ES-I3 (cell line): ENCODE measurements around the gene COL1A1.

Experiments used
- H3K36me3 ChIP-seq: 2 replicates; pipeline ENCODE4 v1.6.1; 2013; ENCODE audit warnings: mild to moderate bottlenecking, low read length, control low read depth, moderate library complexity; ENCODE audit not compliant: insufficient read depth
- H3K4me1 ChIP-seq: 2 replicates; pipeline ENCODE4 v1.6.1; 2013; ENCODE audit warnings: mild to moderate bottlenecking, control low read depth, low read length; ENCODE audit not compliant: insufficient read depth
- H3K9ac ChIP-seq: 2 replicates; pipeline ENCODE4 v1.6.1; 2013; ENCODE audit warnings: low read depth, mild to moderate bottlenecking, low read length, moderate library complexity
- H3K9me3 ChIP-seq: 2 replicates; pipeline ENCODE4 v1.6.1; 2013; ENCODE audit warnings: mild to moderate bottlenecking, low read length, moderate library complexity; ENCODE audit not compliant: control insufficient read depth, insufficient read depth

The COL1A1 gene

GRCh38 chr17:50219939-50220465, 18.6 kb upstream of the COL1A1 start:
- Histone ChIP-seq H3K9me3 (peaks cover 3% of the 10 kb centered on the region; the same call in 1 of the 2 replicates), H3K4me1 (peaks cover 30% of the 10 kb centered on the region), H3K36me3 (no peaks in the 10 kb centered on the region), H3K9ac (0 out of 2 replicates have a peak overlapping the region, but pooled peaks have one; percentile 0)

GRCh38 chr17:50219342-50219741, 17.9 kb upstream of the COL1A1 start:
- Histone ChIP-seq H3K4me1 (peaks cover 30% of the 10 kb centered on the region), H3K9ac (0 out of 2 replicates have a peak overlapping the region, but pooled peaks have one; percentile 0)

GRCh38 chr17:50218771-50219315, 17.4 kb upstream of the COL1A1 start:
- Histone ChIP-seq H3K4me1 (peaks cover 30% of the 10 kb centered on the region), H3K9me3 (no peaks in the 10 kb centered on the region), H3K36me3 (no peaks in the 10 kb centered on the region)

More at GRCh38 chr17:50219342-50219741, 17.9 kb upstream of the COL1A1 start:
- H3K9me3 ChIP-seq, result no peaks in the 10 kb centered on the region
- H3K36me3 ChIP-seq, result no peaks in the 10 kb centered on the region

GRCh38 chr17:50218071-50218759, 16.8 kb upstream of the COL1A1 start:
- Histone ChIP-seq H3K4me1 (peaks cover 35% of the 10 kb centered on the region), H3K36me3 (no peaks in the 10 kb centered on the region), H3K9me3 (no peaks in the 10 kb centered on the region), H3K9ac (no peak overlapping the region)

More at GRCh38 chr17:50218771-50219315, 17.4 kb upstream of the COL1A1 start:
- H3K9ac ChIP-seq, result no peak overlapping the region

GRCh38 chr17:50217591-50217990, 16.2 kb upstream of the COL1A1 start:
- Histone ChIP-seq H3K9ac (no peak overlapping the region), H3K36me3 (no peaks in the 10 kb centered on the region), H3K4me1 (peaks cover 38% of the 10 kb centered on the region), H3K9me3 (no peaks in the 10 kb centered on the region)

GRCh38 chr17:50214976-50215760, 13.7 kb upstream of the COL1A1 start:
- H3K9me3 ChIP-seq, result no peaks in the 10 kb centered on the region
- H3K9ac ChIP-seq, result no peak overlapping the region
- peaks cover 45% of the 10 kb centered on the region for H3K4me1 ChIP-seq
- H3K36me3 ChIP-seq, result no peaks in the 10 kb centered on the region

GRCh38 chr17:50213026-50214022, 11.9 kb upstream of the COL1A1 start:
- H3K4me1 ChIP-seq, result peaks cover 45% of the 10 kb centered on the region
- H3K9ac ChIP-seq, result no peak overlapping the region
- no peaks in the 10 kb centered on the region for H3K9me3 ChIP-seq
- no peaks in the 10 kb centered on the region for H3K36me3 ChIP-seq

- Histone ChIP-seq H3K36me3 (no peaks in the 10 kb centered on the region), H3K9ac (peak overlapping the region; percentile 14; the same call in 1 of the 2 replicates), H3K9me3 (no peaks in the 10 kb centered on the region), H3K4me1 (peaks cover 55% of the 10 kb centered on the region)
These were observed 10.9 kb upstream of the COL1A1 start for GRCh38 chr17:50212121-50212843.

GRCh38 chr17:50211249-50212120, 10.1 kb upstream of the COL1A1 start:
- Histone ChIP-seq H3K9ac (peak overlapping the region; percentile 26; the same call in 1 of the 2 replicates), H3K4me1 (peaks cover 57% of the 10 kb centered on the region), H3K36me3 (no peaks in the 10 kb centered on the region), H3K9me3 (no peaks in the 10 kb centered on the region)

- Histone ChIP-seq H3K4me1 (peaks cover 63% of the 10 kb centered on the region), H3K9ac (peak overlapping the region; percentile 28), H3K9me3 (no peaks in the 10 kb centered on the region), H3K36me3 (no peaks in the 10 kb centered on the region)
These were observed 9.1 kb upstream of the COL1A1 start for GRCh38 chr17:50210240-50211225.

GRCh38 chr17:50209472-50210239, 8.2 kb upstream of the COL1A1 start:
- no peaks in the 10 kb centered on the region for H3K9me3 ChIP-seq
- H3K4me1 ChIP-seq, result peaks cover 69% of the 10 kb centered on the region
- no peaks in the 10 kb centered on the region for H3K36me3 ChIP-seq
- H3K9ac ChIP-seq, result peak overlapping the region; percentile 28
